ENCODE data around the gene ARL16. TPM values are rescaled to one million over a fixed set of nuclear protein-coding genes. Genes with fewer than 3 reads are reported as not detected.

The ARL16 gene
- total and polyA plus RNA-seq, 4 donors: 7.9 to 24.3 (median 11.3) TPM

GRCh38 chr17:81667754-81668153, 15.8 kb downstream of the ARL16 start:
- Histone ChIP-seq H3K36me3 (ENCODE audit: control insufficient read depth in 4 of 4, insufficient read depth in 3 of 4, low read depth in 1 of 4, low read length in 3 of 4) (peaks cover 5 to 30% (median 12%) of the 10 kb centered on the region in 4 donors), H3K27ac (ENCODE audit: low read depth in 1 of 2, low read length in 2 of 2) (no peak overlapping the region), H3K27me3 (ENCODE audit: control insufficient read depth in 4 of 4, insufficient read depth in 4 of 4, low read length in 3 of 4) (no peaks in the 10 kb centered on the region), H3K9me3 (ENCODE audit: control insufficient read depth in 4 of 4, low read length in 3 of 4) (no peaks in the 10 kb centered on the region), H3K4me3 (ENCODE audit: low read depth in 1 of 3, low read length in 3 of 3) (no peak overlapping the region), H3K9ac (ENCODE audit: low read depth in 1 of 2, low read length in 2 of 2) (no peak overlapping the region), H3K4me1 (ENCODE audit: control insufficient read depth in 4 of 4, insufficient read depth in 4 of 4, low read length in 3 of 4) (peaks cover 11 to 25% (median 18%) of the 10 kb centered on the region in 4 donors)
- 90% methylated on average over 18 of the region's 18 CpGs for WGBS
- no peak for DNase-seq (ENCODE audit: low spot score)
- TF ChIP-seq EGR1 (IDR thresholded peaks at IDR 0.05; ENCODE audit: low read depth in 2 of 2) (no peak), ZBTB33 (IDR thresholded peaks at IDR 0.05) (no peak), TAF1 (conservative IDR thresholded peaks at IDR 0.05) (no peak), REST (IDR thresholded peaks at IDR 0.05) (no peak), HNF4G (IDR thresholded peaks at IDR 0.05) (no peak), ATF3 (IDR thresholded peaks at IDR 0.05) (no peak), GABPA (IDR thresholded peaks at IDR 0.05 in 1 of 2, conservative IDR thresholded peaks at IDR 0.05 in 1 of 2) (no peak)

- under 1% methylated on average over 96 of the region's 96 CpGs for WGBS
- peaks cover 0 to 18% (median 7%) of the 10 kb centered on the region in 4 donors for H3K36me3 ChIP-seq (ENCODE audit: control insufficient read depth in 4 of 4, insufficient read depth in 3 of 4, low read depth in 1 of 4, low read length in 3 of 4)
- peaks cover 11 to 25% (median 18%) of the 10 kb centered on the region in 4 donors for H3K4me1 ChIP-seq (ENCODE audit: control insufficient read depth in 4 of 4, insufficient read depth in 4 of 4, low read length in 3 of 4)
- no peak for TF ChIP-seq RXRA (IDR thresholded peaks at IDR 0.05)
- TF ChIP-seq YY1 (IDR thresholded peaks at IDR 0.05): peak; percentile 42
- TF ChIP-seq ATF3 (IDR thresholded peaks at IDR 0.05): no peak
- no peak for TF ChIP-seq FOXA2 (IDR thresholded peaks at IDR 0.05)
- TF ChIP-seq EGR1 (IDR thresholded peaks at IDR 0.05; ENCODE audit: low read depth in 2 of 2): peak in 1 of 2 donors; percentile 30
- TF ChIP-seq JUND (IDR thresholded peaks at IDR 0.05): no peak
- TF ChIP-seq NR2F2 (IDR thresholded peaks at IDR 0.05): no peak
- TF ChIP-seq HNF4A (conservative IDR thresholded peaks at IDR 0.05): no peak
- peak; percentile 73 for TF ChIP-seq SP1 (IDR thresholded peaks at IDR 0.05)
- peak; percentile 90 to 97 for TF ChIP-seq GABPA (IDR thresholded peaks at IDR 0.05 in 1 of 2, conservative IDR thresholded peaks at IDR 0.05 in 1 of 2)
- no peak for TF ChIP-seq HNF4G (IDR thresholded peaks at IDR 0.05)
- no peak for TF ChIP-seq TAF1 (conservative IDR thresholded peaks at IDR 0.05)
- no peak for TF ChIP-seq REST (IDR thresholded peaks at IDR 0.05)
- TF ChIP-seq MAX (IDR thresholded peaks at IDR 0.05): no peak
- no peak for TF ChIP-seq CTCF (IDR thresholded peaks at IDR 0.05; ENCODE audit: low read depth, low read length, missing input control)
- TF ChIP-seq RAD21 (IDR thresholded peaks at IDR 0.05): no peak
Measured at GRCh38 chr17:81666342-81667191, 17.0 kb downstream of the ARL16 start, which contains the start of the genes CCDC137 and OXLD1. Gene CCDC137 (plus strand): TSS chr17:81666737. CDS start chr17:81666767, 30 bp downstream. Gene OXLD1 (minus strand): TSS chr17:81666605. CDS start chr17:81666577, 28 bp downstream.

More at GRCh38 chr17:81666342-81667191, 17.0 kb downstream of the ARL16 start, which contains the start of the genes CCDC137 and OXLD1:
- peak within 1 kb of the TSS; percentile 85 to 91 (median 89) for H3K4me3 ChIP-seq (ENCODE audit: low read depth in 1 of 3, low read length in 3 of 3)
- H3K27ac ChIP-seq (ENCODE audit: low read depth in 1 of 2, low read length in 2 of 2): peak within 1 kb of the TSS; percentile 49 to 81
- H3K27me3 ChIP-seq (ENCODE audit: control insufficient read depth in 4 of 4, insufficient read depth in 4 of 4, low read length in 3 of 4): no peaks in the 10 kb centered on the region
- DNase-seq (ENCODE audit: low spot score): peak; percentile 95
- peak within 1 kb of the TSS; percentile 26 to 95 for H3K9ac ChIP-seq (ENCODE audit: low read depth in 1 of 2, low read length in 2 of 2)
- no peaks in the 10 kb centered on the region for H3K9me3 ChIP-seq (ENCODE audit: control insufficient read depth in 4 of 4, low read length in 3 of 4)
